ENCODE measurements around the gene LPA.

DNA sequence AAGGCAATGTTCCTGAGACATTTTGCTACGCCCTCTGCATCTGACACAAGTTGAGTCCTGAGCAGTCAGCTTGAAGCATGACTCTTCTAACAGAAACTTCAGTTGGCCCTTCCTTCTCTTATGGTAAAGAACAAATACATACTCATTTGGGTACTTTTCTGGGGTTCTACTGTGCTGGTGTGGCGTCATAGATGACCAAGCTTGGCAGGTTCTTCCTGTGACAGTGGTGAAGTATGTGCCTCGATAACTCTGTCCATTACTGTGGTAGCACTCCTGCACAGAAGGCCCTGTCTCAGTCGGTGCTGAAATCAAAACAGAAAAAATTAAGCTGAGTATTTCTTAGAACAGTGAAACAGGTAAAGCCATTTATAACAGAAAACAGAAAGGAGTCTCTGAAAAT lies 163.4 kb downstream of the LPA start:
- TF ChIP-seq, protein P1, sequence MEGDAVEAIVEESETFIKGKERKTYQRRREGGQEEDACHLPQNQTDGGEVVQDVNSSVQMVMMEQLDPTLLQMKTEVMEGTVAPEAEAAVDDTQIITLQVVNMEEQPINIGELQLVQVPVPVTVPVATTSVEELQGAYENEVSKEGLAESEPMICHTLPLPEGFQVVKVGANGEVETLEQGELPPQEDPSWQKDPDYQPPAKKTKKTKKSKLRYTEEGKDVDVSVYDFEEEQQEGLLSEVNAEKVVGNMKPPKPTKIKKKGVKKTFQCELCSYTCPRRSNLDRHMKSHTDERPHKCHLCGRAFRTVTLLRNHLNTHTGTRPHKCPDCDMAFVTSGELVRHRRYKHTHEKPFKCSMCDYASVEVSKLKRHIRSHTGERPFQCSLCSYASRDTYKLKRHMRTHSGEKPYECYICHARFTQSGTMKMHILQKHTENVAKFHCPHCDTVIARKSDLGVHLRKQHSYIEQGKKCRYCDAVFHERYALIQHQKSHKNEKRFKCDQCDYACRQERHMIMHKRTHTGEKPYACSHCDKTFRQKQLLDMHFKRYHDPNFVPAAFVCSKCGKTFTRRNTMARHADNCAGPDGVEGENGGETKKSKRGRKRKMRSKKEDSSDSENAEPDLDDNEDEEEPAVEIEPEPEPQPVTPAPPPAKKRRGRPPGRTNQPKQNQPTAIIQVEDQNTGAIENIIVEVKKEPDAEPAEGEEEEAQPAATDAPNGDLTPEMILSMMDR (IDR thresholded peaks at IDR 0.05; ENCODE audit: control extremely low read depth in 1 of 3, insufficient read depth in 1 of 3, low read depth in 1 of 3, low read length in 3 of 3): no peak
- TF ChIP-seq SIRT6 (IDR thresholded peaks at IDR 0.05; ENCODE audit: low read length) (no peak), KDM4A (IDR thresholded peaks at IDR 0.05; ENCODE audit: low read depth, low read length, severe bottlenecking) (no peak), POLR2AphosphoS5 (IDR thresholded peaks at IDR 0.05; ENCODE audit: low read depth, low read length) (no peak), NRF1 (IDR thresholded peaks at IDR 0.05; ENCODE audit: low read depth, low read length) (no peak)
